CD14-positive monocyte (primary cell): ENCODE data around the gene CCDC175. TPM values are rescaled to one million over a fixed set of nuclear protein-coding genes. Genes with fewer than 3 reads are reported as not detected.

ENCODE experiments used
- DNase-seq, 3 donors: peaks; one replicate each; pipeline ENCODE4 v3.0.0-alpha.2; 2011 to 2022
- H2AFZ ChIP-seq: 2 replicates; pipeline ENCODE4 v1.6.0; 2012; ENCODE audit warnings: mild to moderate bottlenecking, low read depth, low read length, inconsistent platforms; ENCODE audit not compliant: insufficient read depth, poor library complexity, severe bottlenecking
- H3K27ac ChIP-seq, 2 donors: 1 replicate in 1 of 2; 2 replicates in 1 of 2; pipeline ENCODE4 v1.5.1; 2012 to 2013; ENCODE audit warnings: low read length in 2 of 2, control low read depth in 1 of 2, inconsistent platforms in 1 of 2, low read depth in 1 of 2, mild to moderate bottlenecking in 1 of 2
- H3K27me3 ChIP-seq, 2 donors: one replicate each; pipeline versions ENCODE4 v1.6.0 to v1.6.1; 2011 to 2013; ENCODE audit warnings: low read length in 2 of 2; ENCODE audit not compliant: control insufficient read depth in 2 of 2, insufficient read depth in 2 of 2
- H3K36me3 ChIP-seq, 2 donors: replicated peaks in 1 of 2; 1 replicate in 1 of 2; 2 replicates in 1 of 2; pipeline versions ENCODE4 v1.5.1 to v1.6.1; 2012 to 2013; ENCODE audit warnings: low read length in 2 of 2, control low read depth in 1 of 2, inconsistent platforms in 1 of 2, mild to moderate bottlenecking in 1 of 2; ENCODE audit not compliant: insufficient read depth in 2 of 2, control insufficient read depth in 1 of 2
- H3K4me1 ChIP-seq, 2 donors: 1 replicate in 1 of 2; 2 replicates in 1 of 2; pipeline versions ENCODE4 v1.5.1 to v1.6.1; 2012 to 2013; ENCODE audit warnings: low read length in 2 of 2, control low read depth in 1 of 2, inconsistent platforms in 1 of 2, mild to moderate bottlenecking in 1 of 2, moderate library complexity in 1 of 2; ENCODE audit not compliant: insufficient read depth in 2 of 2, control insufficient read depth in 1 of 2
- H3K4me2 ChIP-seq: replicated peaks from 2 replicates; pipeline ENCODE3; 2012; ENCODE audit warnings: low read length, moderate library complexity, mild to moderate bottlenecking; ENCODE audit not compliant: poor library complexity, severe bottlenecking; ENCODE audit errors: extremely low read depth
- H3K4me3 ChIP-seq, 3 experiments: fragments of 200-600 bp in 1 of 3; sonication (generic) in 1 of 3; replicated peaks in 1 of 3; 1 replicate in 2 of 3; 2 replicates in 1 of 3; pipeline ENCODE4 v1.5.1; 2011 to 2013; ENCODE audit warnings: low read length in 3 of 3, mild to moderate bottlenecking in 3 of 3, control low read depth in 2 of 3, low read depth in 2 of 3, inconsistent platforms in 1 of 3, moderate library complexity in 1 of 3
- H3K79me2 ChIP-seq: 2 replicates; pipeline ENCODE4 v1.6.0; 2012; ENCODE audit warnings: mild to moderate bottlenecking, control low read depth, inconsistent platforms, low read length, moderate library complexity; ENCODE audit not compliant: insufficient read depth
- H3K9ac ChIP-seq: 2 replicates; pipeline ENCODE4 v1.6.0; 2017; ENCODE audit warnings: low read length, mild to moderate bottlenecking; ENCODE audit not compliant: insufficient read depth, poor library complexity, severe bottlenecking
- H3K9me3 ChIP-seq, 2 donors: replicated peaks in 1 of 2; 1 replicate in 1 of 2; 2 replicates in 1 of 2; pipeline versions ENCODE4 v1.5.1 to v1.6.1; 2012 to 2013; ENCODE audit warnings: low read length in 2 of 2, control low read depth in 1 of 2; ENCODE audit not compliant: control insufficient read depth in 1 of 2, insufficient read depth in 1 of 2
- H4K20me1 ChIP-seq: 2 replicates; pipeline ENCODE4 v1.6.0; 2012; ENCODE audit warnings: mild to moderate bottlenecking, low read length, control low read depth, moderate library complexity; ENCODE audit not compliant: insufficient read depth
- H3K27ac Mint-ChIP-seq, 7 donors: one replicate each; pipeline ENCODE4 v1.8.0; 2020; ENCODE audit warnings: mild to moderate bottlenecking in 7 of 7, mixed read lengths in 7 of 7, moderate library complexity in 6 of 7, inconsistent platforms in 2 of 7
- H3K27me3 Mint-ChIP-seq, 3 donors: one replicate each; pipeline ENCODE4 v1.8.0; 2021 to 2022; ENCODE audit warnings: low read depth in 3 of 3, mild to moderate bottlenecking in 3 of 3, mixed read lengths in 3 of 3, moderate library complexity in 3 of 3, inconsistent platforms in 1 of 3
- H3K36me3 Mint-ChIP-seq, 2 donors: one replicate each; pipeline ENCODE4 v1.8.0; 2020; ENCODE audit warnings: mixed read lengths in 2 of 2, inconsistent platforms in 1 of 2, mild to moderate bottlenecking in 1 of 2
- H3K4me1 Mint-ChIP-seq: one replicate; pipeline ENCODE4 v1.8.0; 2020; ENCODE audit warnings: mild to moderate bottlenecking, mixed read lengths
- H3K4me3 Mint-ChIP-seq, 2 donors: one replicate each; pipeline ENCODE4 v1.8.0; 2020; ENCODE audit warnings: mild to moderate bottlenecking in 2 of 2, mixed read lengths in 2 of 2, moderate library complexity in 1 of 2
- H3K9me3 Mint-ChIP-seq, 7 donors: one replicate each; pipeline ENCODE4 v1.8.0; 2020 to 2022; ENCODE audit warnings: mixed read lengths in 7 of 7, mild to moderate bottlenecking in 6 of 7, moderate library complexity in 6 of 7, inconsistent platforms in 2 of 7
- CTCF ChIP-seq: fragments of 200-600 bp; IDR thresholded peaks from one replicate; pipeline ENCODE4 v1.8.0; 2022; ENCODE audit warnings: antibody characterized with exemption, mild to moderate bottlenecking
- WGBS: methylation state at CpG from one replicate; pipeline ENCODE4 v1.1.5; 2013; ENCODE audit warnings: missing lambda C conversion rate; ENCODE audit not compliant: insufficient coverage; 5-methylcytosine and 5-hydroxymethylcytosine counted together
- intact Hi-C, 2 donors: fragments of 100-400 bp; cut with micrococcal nuclease; formaldehyde crosslinking; loops; one replicate each; pipeline versions ENCODE4 v1.15.0 to v1.15.1; 2023
- polyA plus RNA-seq, 3 donors: library from polyadenylated mRNA; depleted of rRNA in 1 of 3; unstranded in 2 of 3; stranded (reverse) in 1 of 3; fragments of 300-500 nt in 2 of 3; fragments of >200 nt in 1 of 3; fragmentation: Illumina TruSeq in 2 of 3; gene quantifications; 1 replicate in 2 of 3; 2 replicates in 1 of 3; pipeline ENCODE4 v1.2.3, GENCODE V29; 2012 to 2021

The CCDC175 gene
- polyA plus RNA-seq, 3 donors = not detected

- Histone ChIP-seq H3K4me1 (no peaks in the 10 kb centered on the region), H3K9me3 (no peaks in the 10 kb centered on the region), H2AFZ (no peak overlapping the region), H3K79me2 (no peaks in the 10 kb centered on the region), H3K27ac (no peak overlapping the region), H3K9ac (no peak overlapping the region), H3K27me3 (no peaks in the 10 kb centered on the region), H3K4me2 (no peak overlapping the region), H3K4me3 (no peak overlapping the region), H3K36me3 (no peaks in the 10 kb centered on the region), H4K20me1 (no peaks in the 10 kb centered on the region)
- H3K4me3 Mint-ChIP-seq = no peak overlapping the region
- H3K36me3 Mint-ChIP-seq = no peaks in the 10 kb centered on the region
- intact Hi-C loops = no loop called here
- peaks cover 6% of the 10 kb centered on the region for H3K4me1 Mint-ChIP-seq
- H3K9me3 Mint-ChIP-seq = peaks cover 0 to 4% (median 0%) of the 10 kb centered on the region in 7 donors
- 100% methylated on average over 4 of the region's 7 CpGs for WGBS
- no peak for TF ChIP-seq CTCF
- no peak overlapping the region for H3K27ac Mint-ChIP-seq
- H3K27me3 Mint-ChIP-seq = peaks cover 1% of the 10 kb centered on the region in 3 donors
- no peak for DNase-seq
These were observed 42.1 kb downstream of the CCDC175 start for GRCh38 chr14:59534361-59534987.

- H3K27ac ChIP-seq = no peak overlapping the region
- Mint-ChIP-seq H3K9me3 (peaks cover 0 to 9% (median 3%) of the 10 kb centered on the region in 7 donors), H3K27me3 (peaks cover 0 to 1% (median 1%) of the 10 kb centered on the region in 3 donors), H3K4me1 (no peaks in the 10 kb centered on the region), H3K36me3 (no peaks in the 10 kb centered on the region), H3K27ac (no peak overlapping the region), H3K4me3 (no peak overlapping the region)
- H3K4me1 ChIP-seq = no peaks in the 10 kb centered on the region
- no peaks in the 10 kb centered on the region for H3K36me3 ChIP-seq
- no peak overlapping the region for H3K9ac ChIP-seq
- no peaks in the 10 kb centered on the region for H3K9me3 ChIP-seq
- no peaks in the 10 kb centered on the region for H4K20me1 ChIP-seq
- no peak for DNase-seq
- H3K27me3 ChIP-seq = no peaks in the 10 kb centered on the region
- no peak overlapping the region for H2AFZ ChIP-seq
- TF ChIP-seq CTCF = no peak
- no peak overlapping the region for H3K4me2 ChIP-seq
- H3K79me2 ChIP-seq = no peaks in the 10 kb centered on the region
- intact Hi-C loops = no loop called here
- no CpG with 5 or more reads among the region's 1 CpG for WGBS
- H3K4me3 ChIP-seq = no peak overlapping the region
These were observed 44.2 kb downstream of the CCDC175 start for GRCh38 chr14:59532419-59532818.
